Choroid plexus epithelial cell (primary cell): ENCODE results near the gene SREK1IP1.

Experiments used
- DNase-seq: peaks from one replicate; pipeline ENCODE4 v3.0.0-alpha.2; 2010; ENCODE audit warnings: low read depth
- H3K4me3 ChIP-seq: 2 replicates; pipeline ENCODE4 v1.5.1; 2011; ENCODE audit warnings: low read depth, mild to moderate bottlenecking, control low read depth, low read length, moderate library complexity
- TF ChIP-seq, protein P1 (sequence below): conservative IDR thresholded peaks from 2 replicates; pipeline ENCODE4 v1.5.1; 2011; ENCODE audit warnings: low read depth, mild to moderate bottlenecking, control low read depth, inconsistent platforms, low read length, moderate library complexity

SREK1IP1 gene

DNA sequence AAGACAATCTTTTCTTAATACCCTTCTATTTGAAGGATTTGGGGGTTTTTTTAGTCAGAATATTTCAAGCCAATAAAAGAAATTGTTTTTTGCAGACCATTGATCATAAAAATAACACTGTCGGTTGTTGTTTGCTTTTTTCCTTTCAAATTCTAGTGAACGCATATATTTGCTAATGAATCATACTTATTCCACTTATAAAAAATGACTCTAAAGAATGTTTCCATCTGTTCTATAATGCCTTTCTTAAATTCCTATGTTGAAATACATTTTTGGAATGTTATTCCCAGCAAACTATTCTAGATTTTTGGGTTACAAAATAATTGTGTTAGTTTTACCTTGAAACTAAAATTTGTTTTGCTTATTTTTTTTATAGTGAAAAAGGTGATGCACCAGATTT is 32.4 kb upstream of the SREK1IP1 start:
- DNase-seq, result no peak
- no peak overlapping the region for H3K4me3 ChIP-seq
- TF ChIP-seq, protein P1, sequence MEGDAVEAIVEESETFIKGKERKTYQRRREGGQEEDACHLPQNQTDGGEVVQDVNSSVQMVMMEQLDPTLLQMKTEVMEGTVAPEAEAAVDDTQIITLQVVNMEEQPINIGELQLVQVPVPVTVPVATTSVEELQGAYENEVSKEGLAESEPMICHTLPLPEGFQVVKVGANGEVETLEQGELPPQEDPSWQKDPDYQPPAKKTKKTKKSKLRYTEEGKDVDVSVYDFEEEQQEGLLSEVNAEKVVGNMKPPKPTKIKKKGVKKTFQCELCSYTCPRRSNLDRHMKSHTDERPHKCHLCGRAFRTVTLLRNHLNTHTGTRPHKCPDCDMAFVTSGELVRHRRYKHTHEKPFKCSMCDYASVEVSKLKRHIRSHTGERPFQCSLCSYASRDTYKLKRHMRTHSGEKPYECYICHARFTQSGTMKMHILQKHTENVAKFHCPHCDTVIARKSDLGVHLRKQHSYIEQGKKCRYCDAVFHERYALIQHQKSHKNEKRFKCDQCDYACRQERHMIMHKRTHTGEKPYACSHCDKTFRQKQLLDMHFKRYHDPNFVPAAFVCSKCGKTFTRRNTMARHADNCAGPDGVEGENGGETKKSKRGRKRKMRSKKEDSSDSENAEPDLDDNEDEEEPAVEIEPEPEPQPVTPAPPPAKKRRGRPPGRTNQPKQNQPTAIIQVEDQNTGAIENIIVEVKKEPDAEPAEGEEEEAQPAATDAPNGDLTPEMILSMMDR, result no peak

DNA sequence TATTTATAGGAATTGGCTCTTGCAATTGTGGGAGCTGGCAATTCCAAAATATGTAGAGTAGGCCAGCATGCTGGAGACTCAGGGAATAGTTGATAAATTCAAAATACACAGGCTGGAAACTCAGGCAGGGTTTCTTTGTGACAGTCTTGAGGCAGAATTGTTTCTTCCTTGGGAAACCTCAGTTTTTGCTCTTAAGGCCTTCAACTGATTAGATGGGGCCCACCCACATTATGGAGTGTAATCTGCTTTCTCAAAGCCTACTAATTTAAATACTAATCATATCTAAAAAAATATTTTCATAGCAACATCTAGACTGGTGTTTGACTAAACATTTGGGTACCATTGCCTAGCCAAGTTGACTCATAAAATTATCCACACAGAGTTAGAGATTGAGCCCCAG is 27.8 kb upstream of the SREK1IP1 start:
- H3K4me3 ChIP-seq, result no peak overlapping the region
- DNase-seq, result no peak
- TF ChIP-seq, protein P1, result no peak

DNA sequence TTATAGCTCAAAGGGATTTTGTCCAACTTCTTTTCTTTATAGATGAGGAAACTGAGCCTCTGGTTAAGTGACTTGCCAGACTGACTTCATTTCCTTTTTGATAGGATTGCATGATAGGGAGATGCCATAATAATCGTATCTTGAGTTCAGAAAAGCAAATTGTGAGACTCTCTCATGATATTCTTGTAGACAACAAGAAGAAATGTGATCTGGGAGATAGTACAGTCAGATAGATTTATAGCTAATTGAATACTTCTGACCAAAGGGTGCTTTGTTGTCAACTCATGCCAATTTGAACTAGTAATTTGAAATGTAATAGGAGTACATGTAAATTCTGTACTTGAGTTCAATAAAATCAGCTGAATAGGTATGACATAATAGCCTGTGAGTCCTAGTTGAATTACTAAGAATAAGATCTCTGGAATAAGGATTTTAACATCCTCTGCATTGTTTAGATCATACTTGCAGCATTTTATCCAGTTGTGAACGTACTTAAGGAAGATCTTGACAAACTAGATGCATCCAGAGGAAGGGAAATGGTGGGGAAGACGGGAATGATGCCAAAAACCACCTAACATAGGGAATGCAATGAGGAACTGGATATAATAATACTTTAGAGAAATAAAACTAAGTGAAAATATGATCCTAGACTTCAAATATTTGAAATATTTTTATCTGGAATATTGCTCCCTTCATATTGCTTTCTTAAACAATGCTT is 25.7 kb upstream of the SREK1IP1 start:
- H3K4me3 ChIP-seq, result no peak overlapping the region
- TF ChIP-seq, protein P1, result no peak
- no peak for DNase-seq

DNA sequence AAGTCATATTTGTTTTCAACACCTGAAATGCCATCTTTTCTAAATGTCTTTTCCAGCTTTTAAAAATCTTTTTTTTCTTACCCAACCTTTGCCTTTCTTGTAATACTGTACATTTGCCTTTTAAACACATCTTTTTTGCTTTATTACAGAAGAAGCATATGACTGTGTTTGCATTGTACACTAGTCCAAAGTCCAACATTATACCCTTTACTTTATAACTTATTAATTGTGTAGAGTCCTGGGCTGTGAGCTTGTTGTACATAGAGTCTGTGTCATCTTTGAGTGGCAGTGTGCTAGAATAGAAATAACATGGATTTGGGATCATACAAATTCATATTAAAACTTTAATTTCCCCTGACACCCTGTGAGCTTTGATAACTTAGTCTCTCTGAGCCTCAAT is 24.0 kb upstream of the SREK1IP1 start:
- no peak overlapping the region for H3K4me3 ChIP-seq
- no peak for DNase-seq
- TF ChIP-seq, protein P1, result no peak

DNA sequence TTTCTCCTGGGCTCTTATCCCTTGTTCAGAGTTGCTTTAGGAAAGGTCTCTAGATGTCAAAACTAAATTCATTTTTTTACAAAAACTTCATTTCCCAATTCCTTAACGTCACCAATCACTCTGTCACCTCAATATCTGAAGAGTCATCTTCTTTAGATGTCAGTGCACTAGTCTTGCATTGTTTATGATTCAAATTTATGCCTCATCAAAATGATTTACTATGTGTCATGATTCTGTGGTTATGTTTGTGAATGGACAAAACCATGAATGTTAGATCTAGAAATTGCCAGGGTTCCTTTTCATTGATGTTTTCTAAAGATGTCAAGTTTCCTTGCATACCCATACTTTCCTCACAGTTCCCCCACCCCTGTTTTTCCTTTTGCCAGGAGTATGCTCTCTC is 21.7 kb upstream of the SREK1IP1 start:
- TF ChIP-seq, protein P1, result no peak
- no peak for DNase-seq
- no peak overlapping the region for H3K4me3 ChIP-seq

DNA sequence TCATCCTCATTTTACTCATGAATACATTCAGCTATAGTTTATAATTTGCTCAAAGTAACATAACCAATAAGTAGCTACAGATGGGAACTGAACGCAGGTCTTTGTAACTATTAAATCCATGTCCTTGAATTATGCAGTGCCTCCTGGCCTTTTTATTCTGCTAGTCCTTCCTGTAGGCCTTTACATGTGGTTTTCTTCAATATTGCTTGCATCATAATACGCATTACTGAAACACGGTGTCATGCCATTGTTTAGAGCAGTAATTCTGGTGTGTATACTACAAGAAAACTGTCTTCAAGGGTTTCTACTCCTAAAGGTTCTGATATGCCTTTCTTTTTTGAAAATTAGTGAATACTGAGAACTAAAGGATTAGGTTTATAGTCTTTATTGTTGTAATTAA is 21.0 kb upstream of the SREK1IP1 start:
- peak; percentile 77 for DNase-seq
- TF ChIP-seq, protein P1, result no peak
- H3K4me3 ChIP-seq, result no peak overlapping the region

DNA sequence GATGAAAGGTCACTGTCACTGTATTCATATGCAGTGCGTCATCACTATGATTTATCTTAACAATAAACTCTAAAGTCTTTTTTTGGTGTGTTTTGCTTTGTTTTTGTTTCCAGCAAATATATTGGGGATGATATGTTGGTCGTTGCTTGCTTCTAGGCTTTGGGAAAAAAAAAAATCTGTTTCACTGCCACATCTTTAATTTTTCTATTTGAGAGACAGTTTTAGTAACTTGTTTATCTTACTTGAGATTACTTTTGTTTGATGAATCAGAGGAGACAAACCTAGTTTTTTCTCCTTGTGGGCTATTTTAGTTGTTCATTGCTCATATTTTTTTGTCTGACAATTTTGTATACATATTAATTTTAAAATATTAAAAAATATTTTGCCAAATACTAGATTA is 19.7 kb upstream of the SREK1IP1 start:
- DNase-seq, result no peak
- no peak overlapping the region for H3K4me3 ChIP-seq
- TF ChIP-seq, protein P1, result no peak
